ENCODE measurements around the gene LRRC41. TPM values are rescaled to one million over a fixed set of nuclear protein-coding genes. Genes with fewer than 3 reads are reported as not detected.

The LRRC41 gene
- total and polyA plus RNA-seq, 2 experiments from 2014 or later, result 103 to 133 TPM

GRCh38 chr1:46344481-46344880, 41.1 kb upstream of the LRRC41 start:
- H3K4me3 ChIP-seq, result no peak overlapping the region
- no peaks in the 10 kb centered on the region for H4K20me1 ChIP-seq (ENCODE audit: insufficient read depth)
- no peak for DNase-seq
- H2AFZ ChIP-seq, result no peak overlapping the region
- no peak overlapping the region for H3K4me2 ChIP-seq (ENCODE audit: unreplicated experiment)
- no peaks in the 10 kb centered on the region for H3K27me3 ChIP-seq (replicated peaks; ENCODE audit: insufficient read depth)
- no peaks in the 10 kb centered on the region for H3K9me2 ChIP-seq (ENCODE audit: insufficient read depth)
- peaks cover 23% of the 10 kb centered on the region; the same call in 1 of the 2 replicates for H3F3A ChIP-seq (ENCODE audit: insufficient read depth)
- H3K9ac ChIP-seq, result no peak overlapping the region
- WGBS, 2 experiments (ENCODE audit: low coverage in 1 of 2, low lambda C conversion rate in 2 of 2, missing lambda C conversion rate in 2 of 2), result 84 to 93% methylated on average over 3 of the region's 3 CpGs
- peaks cover 11% of the 10 kb centered on the region; the same call in 1 of the 2 replicates for H3K4me1 ChIP-seq (ENCODE audit: insufficient read depth)
- H3K27ac ChIP-seq, result no peak overlapping the region
- H3K36me3 ChIP-seq (ENCODE audit: low read depth), result peaks cover 16% of the 10 kb centered on the region; the same call in 1 of the 2 replicates
- in situ Hi-C loops (cut with MboI), result no loop called here
- H3K9me3 ChIP-seq (ENCODE audit: low read depth), result no peaks in the 10 kb centered on the region
- no peak for TF ChIP-seq EZH2phosphoT487 (IDR thresholded peaks at IDR 0.05; ENCODE audit: insufficient read depth, low read depth)
- TF ChIP-seq EZH2 (IDR thresholded peaks at IDR 0.05; ENCODE audit: insufficient read depth, poor library complexity, severe bottlenecking), result no peak
- H3K79me2 ChIP-seq (ENCODE audit: insufficient read depth), result peaks cover 36% of the 10 kb centered on the region

- no peak for TF ChIP-seq EZH2 (IDR thresholded peaks at IDR 0.05; ENCODE audit: insufficient read depth, poor library complexity, severe bottlenecking)
- TF ChIP-seq EZH2phosphoT487 (IDR thresholded peaks at IDR 0.05; ENCODE audit: insufficient read depth, low read depth), result no peak
- 66 to 72% methylated on average over 4 of the region's 4 CpGs for WGBS, 2 experiments (ENCODE audit: low coverage in 1 of 2, low lambda C conversion rate in 2 of 2, missing lambda C conversion rate in 2 of 2)
- Histone ChIP-seq H3K4me1 (ENCODE audit: insufficient read depth) (peaks cover 14% of the 10 kb centered on the region; the same call in 1 of the 2 replicates), H4K20me1 (ENCODE audit: insufficient read depth) (no peaks in the 10 kb centered on the region), H3K27ac (no peak overlapping the region), H3K9me2 (ENCODE audit: insufficient read depth) (no peaks in the 10 kb centered on the region), H3K4me2 (ENCODE audit: unreplicated experiment) (no peak overlapping the region), H3K79me2 (ENCODE audit: insufficient read depth) (peaks cover 36% of the 10 kb centered on the region), H3K9ac (no peak overlapping the region), H3K4me3 (no peak overlapping the region), H3K36me3 (ENCODE audit: low read depth) (peaks cover 14% of the 10 kb centered on the region; the same call in 1 of the 2 replicates), H2AFZ (no peak overlapping the region), H3F3A (ENCODE audit: insufficient read depth) (peaks cover 30% of the 10 kb centered on the region; the same call in 1 of the 2 replicates), H3K9me3 (ENCODE audit: low read depth) (no peaks in the 10 kb centered on the region), H3K27me3 (replicated peaks; ENCODE audit: insufficient read depth) (no peaks in the 10 kb centered on the region)
- no peak for DNase-seq
- in situ Hi-C loops (cut with MboI), result no loop called here
Observed at GRCh38 chr1:46343705-46344104, 40.3 kb upstream of the LRRC41 start.

DNA sequence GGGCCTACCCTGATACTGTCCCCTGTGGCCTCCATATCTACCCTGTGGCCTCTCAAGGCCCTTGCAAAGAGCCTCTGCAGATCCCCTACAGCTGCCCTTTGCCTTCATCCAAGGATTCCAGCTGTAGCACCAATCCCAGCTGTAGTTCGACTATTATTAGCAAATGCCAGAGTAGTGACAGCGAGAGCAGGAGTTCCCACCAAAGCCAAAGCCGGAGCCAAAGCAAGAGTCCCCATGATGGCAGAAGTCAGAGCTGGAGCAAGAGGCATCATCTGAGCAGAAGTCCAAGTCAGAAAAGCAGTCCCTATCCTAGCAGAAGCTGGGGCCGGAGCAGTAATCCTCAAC, 39.9 kb upstream of the LRRC41 start:
- Histone ChIP-seq H3K9me2 (ENCODE audit: insufficient read depth) (no peaks in the 10 kb centered on the region), H4K20me1 (ENCODE audit: insufficient read depth) (no peaks in the 10 kb centered on the region), H3K4me3 (no peak overlapping the region), H3K9ac (no peak overlapping the region), H3K9me3 (ENCODE audit: low read depth) (no peaks in the 10 kb centered on the region), H3K4me1 (ENCODE audit: insufficient read depth) (peaks cover 14% of the 10 kb centered on the region; the same call in 1 of the 2 replicates), H2AFZ (no peak overlapping the region), H3F3A (ENCODE audit: insufficient read depth) (peaks cover 33% of the 10 kb centered on the region; the same call in 1 of the 2 replicates), H3K4me2 (ENCODE audit: unreplicated experiment) (no peak overlapping the region), H3K27me3 (replicated peaks; ENCODE audit: insufficient read depth) (no peaks in the 10 kb centered on the region), H3K27ac (no peak overlapping the region), H3K36me3 (ENCODE audit: low read depth) (peaks cover 14% of the 10 kb centered on the region; the same call in 1 of the 2 replicates), H3K79me2 (ENCODE audit: insufficient read depth) (peaks cover 36% of the 10 kb centered on the region)
- no peak for DNase-seq
- WGBS, 2 experiments (ENCODE audit: low coverage in 1 of 2, low lambda C conversion rate in 2 of 2, missing lambda C conversion rate in 2 of 2), result 78 to 79% methylated on average over 4 of the region's 4 CpGs
- no peak for TF ChIP-seq EZH2 (IDR thresholded peaks at IDR 0.05; ENCODE audit: insufficient read depth, poor library complexity, severe bottlenecking)
- TF ChIP-seq EZH2phosphoT487 (IDR thresholded peaks at IDR 0.05; ENCODE audit: insufficient read depth, low read depth), result no peak
- in situ Hi-C loops (cut with MboI), result no loop called here

GRCh38 chr1:46342677-46343350, 39.4 kb upstream of the LRRC41 start:
- Histone ChIP-seq H3K4me1 (ENCODE audit: insufficient read depth) (peaks cover 14% of the 10 kb centered on the region; the same call in 1 of the 2 replicates), H3K9me2 (ENCODE audit: insufficient read depth) (no peaks in the 10 kb centered on the region), H3F3A (ENCODE audit: insufficient read depth) (peaks cover 33% of the 10 kb centered on the region; the same call in 1 of the 2 replicates), H3K27ac (no peak overlapping the region), H3K36me3 (ENCODE audit: low read depth) (peaks cover 14% of the 10 kb centered on the region; the same call in 1 of the 2 replicates), H3K9me3 (ENCODE audit: low read depth) (no peaks in the 10 kb centered on the region), H3K27me3 (replicated peaks; ENCODE audit: insufficient read depth) (no peaks in the 10 kb centered on the region), H3K4me2 (ENCODE audit: unreplicated experiment) (no peak overlapping the region), H3K4me3 (no peak overlapping the region), H2AFZ (no peak overlapping the region), H4K20me1 (ENCODE audit: insufficient read depth) (no peaks in the 10 kb centered on the region), H3K79me2 (ENCODE audit: insufficient read depth) (peaks cover 36% of the 10 kb centered on the region), H3K9ac (no peak overlapping the region)
- TF ChIP-seq EZH2 (IDR thresholded peaks at IDR 0.05; ENCODE audit: insufficient read depth, poor library complexity, severe bottlenecking) (no peak), EZH2phosphoT487 (IDR thresholded peaks at IDR 0.05; ENCODE audit: insufficient read depth, low read depth) (no peak)
- in situ Hi-C loops (cut with MboI), result no loop called here
- 75 to 85% methylated on average over 6 to 8 of the region's 8 CpGs for WGBS, 2 experiments (ENCODE audit: low coverage in 1 of 2, low lambda C conversion rate in 2 of 2, missing lambda C conversion rate in 2 of 2)
- DNase-seq, result no peak

All from GM23248 (cell line).